HEK293 (cell line): ENCODE measurements around the gene EPN2.
A peak's percentile ranks its signal among the peaks of the same experiment; 100 is the strongest.

Experiments used
- CTCF ChIA-PET: fragments of 350-600 bp; formaldehyde crosslinking; extraction: SDS; loops from one replicate; lab custom pipeline; 2021; ENCODE audit warnings: antibody characterized with exemption; lab: Yijun Ruan, JAX
- POLR2A ChIA-PET: fragments of 300-600 bp; formaldehyde crosslinking; extraction: SDS; loops from one replicate; lab custom pipeline; 2020; ENCODE audit warnings: antibody characterized with exemption, inconsistent platforms; lab: Yijun Ruan, JAX
- H3K27ac ChIP-seq: fragments of 200-500 bp; sonication (Bioruptor generic); 2 replicates; pipeline ENCODE4 v1.5.1; 2014; ENCODE audit warnings: low read depth, low read length, control low read depth, inconsistent platforms; ENCODE audit errors: extremely low read depth
- H3K36me3 ChIP-seq, 2 experiments: fragments of 200-500 bp in 1 of 2; sonication (Bioruptor generic) in 1 of 2; 1 replicate in 1 of 2; 2 replicates in 1 of 2; pipeline ENCODE4 v1.5.1; 2014 to 2017; ENCODE audit warnings: inconsistent platforms in 2 of 2, low read length in 2 of 2; ENCODE audit not compliant: control insufficient read depth in 2 of 2, insufficient read depth in 1 of 2
- H3K4me1 ChIP-seq: fragments of 200-500 bp; sonication (Bioruptor generic); 2 replicates; pipeline ENCODE4 v1.5.1; 2014; ENCODE audit warnings: mild to moderate bottlenecking, low read length, inconsistent platforms; ENCODE audit not compliant: control insufficient read depth, insufficient read depth
- H3K4me3 ChIP-seq: 2 replicates; pipeline ENCODE4 v1.5.1; 2011; ENCODE audit warnings: low read depth, mild to moderate bottlenecking, control low read depth, low read length, moderate library complexity
- H3K9me3 ChIP-seq: fragments of 200-500 bp; sonication (Bioruptor generic); 2 replicates; pipeline ENCODE4 v1.5.1; 2014; ENCODE audit warnings: low read depth, low read length, inconsistent platforms; ENCODE audit not compliant: control insufficient read depth, insufficient read depth
- EGR2 ChIP-seq: fragments of 450-650 bp; formaldehyde crosslinking; IDR thresholded peaks from 2 replicates; pipeline ENCODE4 v1.5.1; 2016; ENCODE audit warnings: low read depth, missing biosample characterization, missing genetic modification characterization
- GFI1B ChIP-seq: fragments of 450-650 bp; formaldehyde crosslinking; IDR thresholded peaks from 2 replicates; pipeline ENCODE4 v1.5.1; 2016; ENCODE audit warnings: missing biosample characterization, missing genetic modification characterization
- GLI2 ChIP-seq: fragments of 450-650 bp; formaldehyde crosslinking; IDR thresholded peaks from 2 replicates; pipeline ENCODE4; 2017; ENCODE audit warnings: missing biosample characterization, missing genetic modification characterization, low read depth, borderline replicate concordance
- KLF8 ChIP-seq: fragments of 450-650 bp; formaldehyde crosslinking; IDR thresholded peaks from 2 replicates; pipeline ENCODE4 v1.5.1; 2016; ENCODE audit warnings: missing biosample characterization, missing genetic modification characterization
- ZBTB21 ChIP-seq: fragments of 450-650 bp; formaldehyde crosslinking; IDR thresholded peaks from 2 replicates; pipeline ENCODE4 v1.5.1; 2017; ENCODE audit warnings: missing biosample characterization, missing genetic modification characterization
- ZFHX2 ChIP-seq: fragments of 450-650 bp; formaldehyde crosslinking; conservative IDR thresholded peaks from 2 replicates; pipeline ENCODE4 v1.5.1; 2016; ENCODE audit warnings: missing biosample characterization, missing genetic modification characterization
- ZFP37 ChIP-seq: fragments of 450-650 bp; formaldehyde crosslinking; IDR thresholded peaks from 2 replicates; pipeline ENCODE4 v1.5.1; 2016; ENCODE audit warnings: missing biosample characterization, missing genetic modification characterization
- ZFP69B ChIP-seq: fragments of 450-650 bp; formaldehyde crosslinking; IDR thresholded peaks from 2 replicates; pipeline ENCODE4 v1.5.1; 2016; ENCODE audit warnings: missing biosample characterization, missing genetic modification characterization
- ZIC2 ChIP-seq: fragments of 450-650 bp; formaldehyde crosslinking; IDR thresholded peaks from 2 replicates; pipeline ENCODE4 v1.5.1; 2016; ENCODE audit warnings: missing biosample characterization, missing genetic modification characterization
- ZNF121 ChIP-seq: fragments of 450-650 bp; formaldehyde crosslinking; IDR thresholded peaks from 2 replicates; pipeline ENCODE4 v1.5.1; 2016; ENCODE audit warnings: missing biosample characterization, missing genetic modification characterization
- ZNF350 ChIP-seq: fragments of 450-650 bp; formaldehyde crosslinking; IDR thresholded peaks from 2 replicates; pipeline ENCODE4 v1.5.0; 2017; ENCODE audit warnings: missing biosample characterization, mild to moderate bottlenecking, missing genetic modification characterization
- ZNF426 ChIP-seq: fragments of 450-650 bp; formaldehyde crosslinking; IDR thresholded peaks from 2 replicates; pipeline ENCODE4 v1.5.1; 2017; ENCODE audit warnings: missing biosample characterization, missing genetic modification characterization, mild to moderate bottlenecking, inconsistent platforms, moderate library complexity
- ZNF433 ChIP-seq: fragments of 450-650 bp; formaldehyde crosslinking; IDR thresholded peaks from 2 replicates; pipeline ENCODE4 v1.5.1; 2016; ENCODE audit warnings: missing biosample characterization, missing genetic modification characterization, low read depth
- ZNF510 ChIP-seq: fragments of 450-650 bp; formaldehyde crosslinking; IDR thresholded peaks from 2 replicates; pipeline ENCODE4 v1.5.1; 2018; ENCODE audit warnings: mild to moderate bottlenecking, missing genetic modification characterization, missing biosample characterization; ENCODE audit not compliant: insufficient replicate concordance
- ZNF514 ChIP-seq: fragments of 450-650 bp; formaldehyde crosslinking; IDR thresholded peaks from 2 replicates; pipeline ENCODE4 v1.5.1; 2016; ENCODE audit warnings: missing biosample characterization, missing genetic modification characterization
- ZNF521 ChIP-seq: fragments of 450-650 bp; formaldehyde crosslinking; IDR thresholded peaks from 2 replicates; pipeline ENCODE4 v1.5.1; 2017; ENCODE audit warnings: missing biosample characterization, mild to moderate bottlenecking, missing genetic modification characterization
- ZNF558 ChIP-seq: fragments of 450-650 bp; formaldehyde crosslinking; IDR thresholded peaks from 2 replicates; pipeline ENCODE4 v1.5.1; 2016; ENCODE audit warnings: missing biosample characterization, missing genetic modification characterization
- ZNF791 ChIP-seq: fragments of 450-650 bp; formaldehyde crosslinking; IDR thresholded peaks from 2 replicates; pipeline ENCODE4 v1.5.1; 2016; ENCODE audit warnings: missing biosample characterization, missing genetic modification characterization
- ZXDB ChIP-seq: fragments of 450-650 bp; formaldehyde crosslinking; IDR thresholded peaks from 2 replicates; pipeline ENCODE4 v1.5.1; 2016; ENCODE audit warnings: missing biosample characterization, missing genetic modification characterization
- TF ChIP-seq, protein P1 (sequence below): fragments of 450-650 bp; formaldehyde crosslinking; IDR thresholded peaks from 2 replicates; pipeline ENCODE4 v1.5.1; 2017; ENCODE audit warnings: missing biosample characterization, missing genetic modification characterization
- TF ChIP-seq, protein P2 (sequence below): fragments of 450-650 bp; formaldehyde crosslinking; IDR thresholded peaks from 2 replicates; pipeline ENCODE4 v1.5.1; 2017; ENCODE audit warnings: missing biosample characterization, missing genetic modification characterization
- TF ChIP-seq, protein P3 (sequence below): fragments of 450-650 bp; formaldehyde crosslinking; IDR thresholded peaks from 2 replicates; pipeline ENCODE4 v1.5.1; 2016; ENCODE audit warnings: missing biosample characterization, missing genetic modification characterization

Gene EPN2

DNA sequence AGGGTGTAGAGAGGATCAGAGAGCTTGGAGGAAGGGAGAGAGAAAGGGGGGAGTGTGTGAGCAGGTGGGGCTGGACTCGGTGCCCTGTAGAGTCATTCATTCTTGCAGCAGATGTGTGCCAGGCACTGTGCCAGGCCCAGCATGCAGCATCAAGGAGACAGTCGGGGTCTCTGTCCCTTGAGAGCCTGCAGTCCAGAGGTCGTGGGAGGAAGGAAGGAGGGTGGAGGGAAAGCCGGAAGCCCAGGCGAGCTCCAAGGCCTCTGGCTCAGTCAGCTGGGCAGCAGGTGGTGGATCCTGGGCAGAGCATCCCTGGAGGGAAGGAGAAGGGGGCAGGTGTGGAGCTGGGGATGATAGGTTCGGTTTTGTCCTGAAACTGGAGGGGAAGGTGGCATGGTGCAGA, 27.5 kb downstream of the EPN2 start:
- ChIA-PET CTCF (interaction anchor here (0.7 to 1.3 kb wide), 2 partner anchors 13 to 80 kb away, joined by 3 to 5 read pairs; no protein-coding TSS in a partner anchor), POLR2A (no interaction called here)
- no peak overlapping the region for H3K27ac ChIP-seq
- peaks cover 23% of the 10 kb centered on the region for H3K4me1 ChIP-seq
- H3K9me3 ChIP-seq, result no peaks in the 10 kb centered on the region
- H3K4me3 ChIP-seq, result no peak overlapping the region
- no peak for TF ChIP-seq ZNF350 (tag by site-specific recombination)
- no peak for TF ChIP-seq ZNF791
- peak; percentile 90 for TF ChIP-seq ZIC2
- no peak for TF ChIP-seq ZNF426 (tag by site-specific recombination)
- no peak for TF ChIP-seq KLF8 (tag by site-specific recombination)
- TF ChIP-seq ZXDB, result no peak
- H3K36me3 ChIP-seq, result peaks cover 0 to 5% of the 10 kb centered on the region in 2 experiments; a peak in 2 of 3 replicates

DNA sequence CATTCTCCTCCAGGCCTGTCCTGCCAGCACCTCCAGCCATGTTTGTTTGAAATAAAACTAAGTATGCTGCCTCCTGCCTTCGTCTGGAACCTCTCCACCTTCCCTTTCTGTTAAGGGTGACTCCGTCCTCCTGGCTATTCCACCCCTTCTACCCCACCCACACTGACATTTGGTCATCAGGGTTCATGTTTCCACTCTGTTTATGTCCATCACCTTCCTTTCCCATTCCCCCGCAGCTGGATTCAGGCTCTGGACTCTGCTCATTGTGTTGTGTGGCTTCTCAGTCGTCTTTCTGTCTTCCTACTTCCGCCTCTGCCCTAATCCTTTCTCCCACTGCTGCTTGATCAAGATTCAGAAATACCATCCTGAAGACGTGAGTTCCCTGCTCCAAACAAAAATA, 28.6 kb downstream of the EPN2 start:
- TF ChIP-seq, protein P1, sequence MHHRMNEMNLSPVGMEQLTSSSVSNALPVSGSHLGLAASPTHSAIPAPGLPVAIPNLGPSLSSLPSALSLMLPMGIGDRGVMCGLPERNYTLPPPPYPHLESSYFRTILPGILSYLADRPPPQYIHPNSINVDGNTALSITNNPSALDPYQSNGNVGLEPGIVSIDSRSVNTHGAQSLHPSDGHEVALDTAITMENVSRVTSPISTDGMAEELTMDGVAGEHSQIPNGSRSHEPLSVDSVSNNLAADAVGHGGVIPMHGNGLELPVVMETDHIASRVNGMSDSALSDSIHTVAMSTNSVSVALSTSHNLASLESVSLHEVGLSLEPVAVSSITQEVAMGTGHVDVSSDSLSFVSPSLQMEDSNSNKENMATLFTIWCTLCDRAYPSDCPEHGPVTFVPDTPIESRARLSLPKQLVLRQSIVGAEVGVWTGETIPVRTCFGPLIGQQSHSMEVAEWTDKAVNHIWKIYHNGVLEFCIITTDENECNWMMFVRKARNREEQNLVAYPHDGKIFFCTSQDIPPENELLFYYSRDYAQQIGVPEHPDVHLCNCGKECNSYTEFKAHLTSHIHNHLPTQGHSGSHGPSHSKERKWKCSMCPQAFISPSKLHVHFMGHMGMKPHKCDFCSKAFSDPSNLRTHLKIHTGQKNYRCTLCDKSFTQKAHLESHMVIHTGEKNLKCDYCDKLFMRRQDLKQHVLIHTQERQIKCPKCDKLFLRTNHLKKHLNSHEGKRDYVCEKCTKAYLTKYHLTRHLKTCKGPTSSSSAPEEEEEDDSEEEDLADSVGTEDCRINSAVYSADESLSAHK (tag by site-specific recombination), result no peak
- peak; percentile 60 for TF ChIP-seq ZFHX2 (tag by site-specific recombination)
- peak; percentile 84 for TF ChIP-seq EGR2 (tag by site-specific recombination)
- Histone ChIP-seq H3K36me3 (peaks cover 0 to 5% of the 10 kb centered on the region in 2 experiments; a peak in 2 of 3 replicates), H3K4me1 (peaks cover 22% of the 10 kb centered on the region), H3K4me3 (no peak overlapping the region), H3K27ac (no peak overlapping the region), H3K9me3 (no peaks in the 10 kb centered on the region)
- POLR2A ChIA-PET, result no interaction called here
- CTCF ChIA-PET, result interaction anchor here (0.5 to 1.3 kb wide), 2 partner anchors 14 to 266 kb away, joined by 3 read pairs; no protein-coding TSS in a partner anchor

DNA sequence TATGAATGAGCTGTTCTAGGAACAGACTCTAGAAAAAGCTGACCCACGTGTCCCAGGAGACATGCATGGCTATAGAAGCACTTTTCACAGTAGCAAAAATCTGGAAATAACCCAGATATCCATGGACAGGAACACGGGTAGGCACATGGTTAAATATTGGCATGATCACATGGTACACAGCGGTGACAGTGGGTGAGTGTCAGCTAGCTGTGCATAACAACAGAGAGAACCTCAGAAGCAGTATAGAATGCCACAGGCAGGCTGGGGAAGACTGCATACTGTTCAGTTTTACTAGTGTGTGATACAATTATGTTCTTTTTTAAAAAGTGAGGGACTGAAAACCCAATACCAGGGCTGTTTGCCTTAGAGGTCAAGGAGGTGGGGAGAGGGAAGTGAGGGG, 31.4 kb downstream of the EPN2 start:
- ChIA-PET CTCF (no interaction called here), POLR2A (no interaction called here)
- Histone ChIP-seq H3K4me3 (no peak overlapping the region), H3K9me3 (no peaks in the 10 kb centered on the region), H3K36me3 (peaks cover 0 to 9% of the 10 kb centered on the region in 2 experiments; a peak in 2 of 3 replicates), H3K4me1 (peaks cover 7% of the 10 kb centered on the region), H3K27ac (no peak overlapping the region)
- no peak for TF ChIP-seq ZNF558 (tag by site-specific recombination)
- TF ChIP-seq ZNF433, result no peak
- TF ChIP-seq, protein P2, sequence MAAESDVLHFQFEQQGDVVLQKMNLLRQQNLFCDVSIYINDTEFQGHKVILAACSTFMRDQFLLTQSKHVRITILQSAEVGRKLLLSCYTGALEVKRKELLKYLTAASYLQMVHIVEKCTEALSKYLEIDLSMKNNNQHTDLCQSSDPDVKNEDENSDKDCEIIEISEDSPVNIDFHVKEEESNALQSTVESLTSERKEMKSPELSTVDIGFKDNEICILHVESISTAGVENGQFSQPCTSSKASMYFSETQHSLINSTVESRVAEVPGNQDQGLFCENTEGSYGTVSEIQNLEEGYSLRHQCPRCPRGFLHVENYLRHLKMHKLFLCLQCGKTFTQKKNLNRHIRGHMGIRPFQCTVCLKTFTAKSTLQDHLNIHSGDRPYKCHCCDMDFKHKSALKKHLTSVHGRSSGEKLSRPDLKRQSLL (tag by site-specific recombination), result no peak
- TF ChIP-seq GFI1B, result no peak
- no peak for TF ChIP-seq ZFP37 (tag by site-specific recombination)
- no peak for TF ChIP-seq ZNF521 (tag by site-specific recombination)

DNA sequence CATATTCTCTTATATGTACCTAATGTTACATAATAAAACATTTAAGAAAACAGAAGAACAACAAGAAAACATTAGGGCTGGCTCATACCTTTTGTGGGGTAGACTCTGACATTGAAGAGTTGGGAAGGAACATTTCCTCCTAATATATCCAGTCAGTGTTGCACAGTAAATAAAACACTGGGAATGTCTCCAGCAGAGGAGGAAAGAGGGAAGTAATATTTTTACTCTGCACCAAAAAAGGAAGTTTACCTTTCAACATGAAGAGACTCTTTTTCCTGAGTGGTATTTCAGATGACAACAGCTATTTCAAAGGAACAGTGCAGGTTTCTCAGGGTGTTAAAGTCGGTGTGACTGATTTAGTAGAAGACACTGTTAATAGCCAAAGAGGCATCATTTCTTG, 31.9 kb downstream of the EPN2 start:
- peaks cover 3% of the 10 kb centered on the region for H3K4me1 ChIP-seq
- no peak overlapping the region for H3K27ac ChIP-seq
- no peak overlapping the region for H3K4me3 ChIP-seq
- POLR2A ChIA-PET, result no interaction called here
- no peak for TF ChIP-seq GLI2
- no peak for TF ChIP-seq ZNF510 (tag by site-specific recombination)
- no peak for TF ChIP-seq ZNF558 (tag by site-specific recombination)
- TF ChIP-seq GFI1B, result no peak
- no peak for TF ChIP-seq ZBTB21 (tag by site-specific recombination)
- TF ChIP-seq ZNF121 (tag by site-specific recombination), result no peak
- TF ChIP-seq ZFP69B, result no peak
- no peak for TF ChIP-seq ZNF514 (tag by site-specific recombination)
- TF ChIP-seq, protein P3, sequence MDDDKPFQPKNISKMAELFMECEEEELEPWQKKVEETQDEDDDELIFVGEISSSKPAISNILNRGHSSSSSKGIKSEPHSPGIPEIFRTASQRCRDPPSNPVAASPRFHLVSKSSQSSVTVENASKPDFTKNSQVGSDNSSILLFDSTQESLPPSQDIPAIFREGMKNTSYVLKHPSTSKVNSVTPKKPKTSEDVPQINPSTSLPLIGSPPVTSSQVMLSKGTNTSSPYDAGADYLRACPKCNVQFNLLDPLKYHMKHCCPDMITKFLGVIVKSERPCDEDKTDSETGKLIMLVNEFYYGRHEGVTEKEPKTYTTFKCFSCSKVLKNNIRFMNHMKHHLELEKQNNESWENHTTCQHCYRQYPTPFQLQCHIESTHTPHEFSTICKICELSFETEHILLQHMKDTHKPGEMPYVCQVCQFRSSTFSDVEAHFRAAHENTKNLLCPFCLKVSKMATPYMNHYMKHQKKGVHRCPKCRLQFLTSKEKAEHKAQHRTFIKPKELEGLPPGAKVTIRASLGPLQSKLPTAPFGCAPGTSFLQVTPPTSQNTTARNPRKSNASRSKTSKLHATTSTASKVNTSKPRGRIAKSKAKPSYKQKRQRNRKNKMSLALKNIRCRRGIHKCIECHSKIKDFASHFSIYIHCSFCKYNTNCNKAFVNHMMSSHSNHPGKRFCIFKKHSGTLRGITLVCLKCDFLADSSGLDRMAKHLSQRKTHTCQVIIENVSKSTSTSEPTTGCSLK (tag by site-specific recombination), result no peak
- TF ChIP-seq, all 188 proteins: peak for 0
- Histone ChIP-seq H3K9me3 (no peaks in the 10 kb centered on the region), H3K36me3 (peaks cover 0 to 14% of the 10 kb centered on the region in 2 experiments; a peak in 2 of 3 replicates)
- CTCF ChIA-PET, result interaction anchor here (1.0 to 1.3 kb wide), 2 partner anchors 8 to 11 kb away, joined by 3 to 6 read pairs; no protein-coding TSS in a partner anchor
